Ovary (tissue), 3 donors: ENCODE data around the gene PCGF2.

Source experiments
- CTCF ChIP-seq, 3 donors: fragments of 450-650 bp in 2 of 3; fragments of 200-600 bp in 1 of 3; IDR thresholded peaks; one replicate each; pipeline versions ENCODE4 v1.5.1 to v1.8.0; 2016 to 2022; ENCODE audit warnings: antibody characterized with exemption in 3 of 3, mild to moderate bottlenecking in 1 of 3
- EP300 ChIP-seq: sonication (generic); formaldehyde crosslinking; IDR thresholded peaks from one replicate; pipeline ENCODE4 v1.6.1; 2017; ENCODE audit warnings: antibody characterized with exemption
- POLR2A ChIP-seq: fragments of 450-650 bp; IDR thresholded peaks from one replicate; pipeline ENCODE4 v1.6.1; 2017; ENCODE audit warnings: antibody characterized with exemption, mild to moderate bottlenecking, moderate library complexity
- donor health status: DM: no; HTN: no; CAD: no.

- no peak for TF ChIP-seq CTCF (IDR thresholded peaks at IDR 0.05)
- no peak for TF ChIP-seq POLR2A
- no peak for TF ChIP-seq EP300
Observed at GRCh38 chr17:38712593-38712992, 35.5 kb downstream of the PCGF2 start.
